Gastrocnemius medialis (tissue), 4 donors: ENCODE measurements around the gene INTS15.

ENCODE experiments used
- POLR2A ChIP-seq, 2 donors: fragments of 450-650 bp; IDR thresholded peaks; one replicate each; pipeline ENCODE4 v1.6.1; 2017; ENCODE audit warnings: antibody characterized with exemption in 2 of 2, mild to moderate bottlenecking in 2 of 2, moderate library complexity in 2 of 2
- TF ChIP-seq, protein P1 (sequence below), 5 experiments: fragments of 450-650 bp in 3 of 5; fragments of 200-600 bp in 2 of 5; sonication (generic) in 2 of 5; IDR thresholded peaks in 4 of 5; conservative IDR thresholded peaks in 1 of 5; 1 replicate in 4 of 5; 2 replicates in 1 of 5; pipeline ENCODE4 v1.5.1; 2016 to 2019; ENCODE audit warnings: antibody characterized with exemption in 5 of 5, mild to moderate bottlenecking in 3 of 5, moderate library complexity in 3 of 5

DNA sequence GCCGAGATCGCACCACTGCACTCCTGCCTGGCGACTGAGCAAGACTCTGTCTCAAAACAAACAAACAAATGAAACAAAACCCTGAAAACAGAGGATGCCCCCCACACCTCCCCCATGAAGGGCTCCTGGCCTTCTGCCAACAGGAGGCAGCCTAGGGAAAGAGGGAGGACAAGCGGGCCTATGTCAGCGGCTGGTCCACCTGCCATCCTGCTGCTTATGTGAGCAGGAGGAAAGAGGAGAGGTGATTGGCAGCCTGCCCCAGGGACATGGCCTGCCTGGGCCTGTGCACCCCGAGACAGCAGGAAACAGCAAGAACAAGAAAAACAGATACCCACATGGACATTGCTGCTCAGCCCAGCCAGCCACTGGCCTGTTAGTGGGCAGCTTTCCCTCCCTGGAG lies 38.2 kb downstream of the INTS15 start:
- TF ChIP-seq, protein P1, sequence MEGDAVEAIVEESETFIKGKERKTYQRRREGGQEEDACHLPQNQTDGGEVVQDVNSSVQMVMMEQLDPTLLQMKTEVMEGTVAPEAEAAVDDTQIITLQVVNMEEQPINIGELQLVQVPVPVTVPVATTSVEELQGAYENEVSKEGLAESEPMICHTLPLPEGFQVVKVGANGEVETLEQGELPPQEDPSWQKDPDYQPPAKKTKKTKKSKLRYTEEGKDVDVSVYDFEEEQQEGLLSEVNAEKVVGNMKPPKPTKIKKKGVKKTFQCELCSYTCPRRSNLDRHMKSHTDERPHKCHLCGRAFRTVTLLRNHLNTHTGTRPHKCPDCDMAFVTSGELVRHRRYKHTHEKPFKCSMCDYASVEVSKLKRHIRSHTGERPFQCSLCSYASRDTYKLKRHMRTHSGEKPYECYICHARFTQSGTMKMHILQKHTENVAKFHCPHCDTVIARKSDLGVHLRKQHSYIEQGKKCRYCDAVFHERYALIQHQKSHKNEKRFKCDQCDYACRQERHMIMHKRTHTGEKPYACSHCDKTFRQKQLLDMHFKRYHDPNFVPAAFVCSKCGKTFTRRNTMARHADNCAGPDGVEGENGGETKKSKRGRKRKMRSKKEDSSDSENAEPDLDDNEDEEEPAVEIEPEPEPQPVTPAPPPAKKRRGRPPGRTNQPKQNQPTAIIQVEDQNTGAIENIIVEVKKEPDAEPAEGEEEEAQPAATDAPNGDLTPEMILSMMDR (IDR thresholded peaks at IDR 0.05 in 4 of 5, conservative IDR thresholded peaks at IDR 0.05 in 1 of 5), result no peak
- TF ChIP-seq POLR2A (IDR thresholded peaks at IDR 0.05), result no peak
